ENCODE data around the gene XRCC2. TPM values are rescaled to one million over a fixed set of nuclear protein-coding genes. Genes with fewer than 3 reads are reported as not detected.
"Not testable (repeated sequence)": the region's sequence is repeated elsewhere in the genome, so short reads cannot be mapped to it uniquely, and the experiment has no call there.

Gene XRCC2
- total RNA-seq = 0.85 and 2.1 TPM in 2 replicates

- DNase-seq (ENCODE audit: low read depth) = peak; percentile 67
Measured at GRCh38 chr7:152675759-152676636, at the start of gene XRCC2. Gene XRCC2 (minus strand): TSS chr7:152676141. CDS start chr7:152676079, 62 bp downstream.

DNA sequence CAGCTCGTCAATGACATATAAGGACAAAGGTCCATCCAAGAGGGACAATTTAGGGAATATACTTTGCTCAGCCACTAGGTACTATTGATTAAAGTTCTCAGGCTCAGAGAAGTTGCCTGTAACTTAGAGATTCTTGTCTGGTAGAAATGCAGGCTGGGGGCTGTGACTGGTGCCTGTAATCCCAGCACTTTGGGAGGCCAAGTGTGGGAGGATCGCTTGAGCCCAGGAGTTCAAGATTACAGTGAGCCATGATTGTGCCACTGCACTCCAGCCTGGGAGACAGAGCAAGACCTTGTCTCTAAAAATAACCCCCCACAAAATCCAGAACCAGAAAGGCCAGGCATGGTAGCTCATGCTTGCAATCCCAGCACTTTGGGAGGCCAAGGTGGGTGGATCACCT is 47.4 kb upstream of the XRCC2 start:
- no peak for DNase-seq (ENCODE audit: low read depth)

GRCh38 chr7:152712412-152713042 is 36.6 kb upstream of the XRCC2 start:
- not testable (repeated sequence) for DNase-seq (ENCODE audit: low read depth)

DNA sequence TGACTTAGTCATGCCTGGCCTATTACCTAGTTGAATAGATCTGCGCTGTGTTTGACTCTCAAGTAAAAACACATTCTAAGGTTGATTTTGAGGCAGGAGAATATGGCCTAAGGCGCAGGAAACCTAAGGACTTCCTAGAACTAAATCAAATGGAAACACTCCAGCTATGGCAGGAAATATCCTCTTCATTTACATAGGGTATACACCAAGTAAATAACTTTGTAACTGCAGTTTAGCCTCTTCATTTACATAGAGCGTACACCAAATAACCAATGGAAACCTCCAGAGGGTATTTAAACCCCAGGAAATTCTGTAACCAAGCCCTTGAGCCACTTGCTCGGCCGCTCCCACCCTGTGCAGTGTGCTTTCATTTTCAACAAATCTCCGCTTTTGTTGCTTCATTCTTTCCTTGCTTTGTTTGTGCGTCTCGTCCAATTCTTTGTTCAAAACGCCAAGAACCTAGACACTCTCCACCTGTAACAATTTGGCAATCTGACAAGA is 35.6 kb upstream of the XRCC2 start:
- no peak for DNase-seq (ENCODE audit: low read depth)

DNA sequence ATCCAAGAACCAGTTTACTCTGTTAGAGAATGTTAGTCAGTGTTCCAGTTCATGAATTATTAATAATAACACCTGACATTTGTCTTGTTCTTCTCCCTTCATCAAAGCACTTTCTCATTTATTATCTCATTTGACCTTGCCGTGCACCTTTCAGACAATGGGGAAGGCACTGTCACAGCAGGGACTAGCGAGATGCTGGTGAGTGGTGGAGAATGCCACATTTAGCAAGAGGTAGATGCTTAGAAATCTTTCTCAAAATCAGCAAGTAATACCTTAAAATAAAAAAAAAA is 34.2 kb upstream of the XRCC2 start:
- DNase-seq (ENCODE audit: low read depth) = no peak

DNA sequence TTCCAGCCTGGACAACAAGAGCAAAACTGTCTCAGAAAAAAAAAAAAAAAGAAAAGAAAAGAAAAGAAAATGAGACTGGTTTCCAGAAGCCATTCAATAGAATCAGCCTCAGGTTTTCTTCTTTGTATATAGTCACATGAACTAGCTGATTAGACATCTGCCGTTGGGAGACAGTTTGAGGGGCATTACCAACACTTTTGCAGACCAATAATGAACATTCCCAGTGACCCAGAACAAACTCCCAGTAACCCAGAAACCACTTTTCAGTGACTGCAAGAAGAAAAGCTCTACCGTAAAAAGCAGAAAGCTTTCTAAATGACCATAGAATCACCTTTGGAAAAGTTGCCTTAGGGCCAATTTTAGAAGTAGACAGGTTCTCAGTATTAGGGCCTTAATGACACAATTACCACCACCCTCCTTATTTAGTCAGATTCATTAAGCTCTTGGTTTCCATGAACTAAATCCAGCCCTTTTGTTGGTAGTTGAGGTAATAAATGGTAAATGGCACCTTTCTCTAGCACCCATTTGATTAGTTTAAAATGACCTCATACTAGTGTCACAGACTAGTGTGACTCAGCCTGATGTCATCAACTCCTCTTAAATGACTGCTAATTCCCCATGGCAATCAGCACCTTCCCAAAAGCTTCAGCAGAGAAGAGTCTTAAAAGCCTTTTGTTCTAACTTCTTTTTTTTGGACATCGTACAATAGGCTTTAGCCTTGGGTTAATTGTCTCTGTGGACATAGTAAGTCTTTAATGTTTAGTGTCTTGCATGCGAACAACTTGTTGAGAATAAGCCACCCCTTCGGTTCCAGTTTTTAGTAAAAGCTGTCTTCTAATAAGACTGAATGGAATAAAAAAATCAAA is 33.6 kb upstream of the XRCC2 start:
- peak; percentile 58 for DNase-seq (ENCODE audit: low read depth)

DNA sequence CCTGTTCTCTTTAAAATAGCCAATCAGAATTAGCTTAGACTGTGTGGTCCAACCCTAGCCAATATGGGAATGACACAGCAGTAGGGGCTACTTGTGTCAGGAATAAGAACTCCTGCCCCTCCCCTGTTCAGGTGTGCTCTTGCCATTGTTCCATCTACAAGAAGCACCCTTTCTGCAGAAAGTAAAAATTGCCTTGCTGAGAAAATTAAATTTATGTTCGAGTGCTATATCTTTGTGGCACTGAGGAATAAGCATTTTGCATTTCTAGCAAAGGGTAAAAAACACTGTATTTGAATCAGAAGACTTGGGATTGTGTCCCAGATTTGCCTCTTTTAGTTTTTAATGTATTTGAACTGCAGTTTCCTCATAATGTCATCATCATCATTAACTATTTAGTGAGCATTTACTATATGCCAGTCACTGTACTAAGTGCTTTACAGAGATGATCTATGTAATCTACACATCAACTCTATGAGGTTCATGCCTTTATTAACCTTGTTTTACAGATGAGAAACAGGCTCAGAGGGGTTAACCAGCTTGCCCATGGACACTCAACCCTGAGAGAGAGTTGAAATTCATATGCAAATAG is 28.9 kb upstream of the XRCC2 start:
- no peak for DNase-seq (ENCODE audit: low read depth)

DNA sequence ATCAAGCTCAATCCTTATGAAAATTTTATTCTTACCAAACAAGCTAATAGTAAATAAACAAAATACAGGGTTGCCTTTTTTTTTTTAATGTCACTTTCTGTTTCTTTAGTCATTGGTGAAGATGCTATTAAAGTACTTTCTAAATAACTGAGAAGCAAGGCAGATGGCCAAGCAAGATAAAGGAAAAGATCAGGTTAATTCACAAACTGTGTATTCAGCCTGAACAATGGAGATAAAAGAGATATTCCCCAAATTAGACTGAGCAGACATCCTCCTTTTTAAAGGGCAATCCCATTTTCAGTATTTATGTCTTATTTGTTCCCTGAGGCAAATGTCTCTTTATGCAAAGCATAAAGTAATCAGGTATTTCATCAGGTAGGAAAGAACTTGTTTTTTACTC is 23.1 kb upstream of the XRCC2 start:
- DNase-seq (ENCODE audit: low read depth) = no peak

- not testable (repeated sequence) for DNase-seq (ENCODE audit: low read depth)
Measured at GRCh38 chr7:152697268-152697974, 21.5 kb upstream of the XRCC2 start.

- not testable (repeated sequence) for DNase-seq (ENCODE audit: low read depth)
Measured at GRCh38 chr7:152692196-152692595, 16.3 kb upstream of the XRCC2 start.

GRCh38 chr7:152683297-152683696 is 7.4 kb upstream of the XRCC2 start:
- no peak for DNase-seq (ENCODE audit: low read depth)

- DNase-seq (ENCODE audit: low read depth) = no peak
Measured at GRCh38 chr7:152677808-152678670, 2.1 kb upstream of the XRCC2 start.

DNA sequence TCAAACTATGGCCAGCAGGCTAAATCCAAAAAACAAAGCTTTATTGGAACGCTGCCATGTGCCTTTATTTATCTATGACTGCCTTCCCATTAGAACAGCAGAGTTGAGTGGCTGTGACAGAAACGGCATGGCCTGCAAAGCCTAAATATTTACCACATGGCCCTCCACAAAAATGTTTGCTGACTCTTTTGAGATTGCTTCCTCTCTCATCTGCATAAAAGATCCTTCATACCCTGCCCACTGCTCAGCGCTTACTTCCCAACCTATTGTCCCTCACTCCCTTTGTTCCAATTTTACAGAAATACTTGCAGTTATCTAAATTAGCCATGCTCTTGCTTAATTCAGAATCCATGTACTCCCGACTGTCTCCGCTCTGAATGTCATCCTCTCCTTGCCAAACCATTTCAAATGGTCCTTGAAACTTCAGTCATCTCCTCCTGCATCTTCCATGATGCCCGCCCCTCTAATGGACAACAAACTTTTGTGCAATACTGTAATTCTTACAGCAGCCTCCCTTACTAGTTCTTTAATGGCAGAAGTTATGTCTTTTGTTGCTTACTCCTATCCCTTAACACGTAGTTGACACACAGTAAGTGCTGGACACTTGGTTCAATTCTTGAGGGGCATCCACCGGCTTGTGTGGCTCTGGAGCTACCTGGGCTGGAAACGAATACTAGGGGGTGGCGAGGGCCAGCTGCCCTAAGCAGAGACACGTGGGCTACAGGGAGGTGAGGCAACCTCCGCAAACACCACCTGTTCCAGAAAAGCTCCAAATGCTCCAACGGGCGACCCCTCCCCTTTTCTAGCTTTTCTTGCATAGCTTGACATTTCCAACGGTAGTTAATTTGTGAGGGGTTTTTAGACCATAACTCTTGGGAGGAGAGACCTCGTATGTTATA is 832 bp downstream of the XRCC2 start:
- no peak for DNase-seq (ENCODE audit: low read depth)

GRCh38 chr7:152673897-152674296 is 2.0 kb downstream of the XRCC2 start:
- no peak for DNase-seq (ENCODE audit: low read depth)

- DNase-seq (ENCODE audit: low read depth) = no peak
Measured at GRCh38 chr7:152672626-152673025, 3.3 kb downstream of the XRCC2 start.

GRCh38 chr7:152669758-152670157 is 6.2 kb downstream of the XRCC2 start:
- DNase-seq (ENCODE audit: low read depth) = no peak

DNA sequence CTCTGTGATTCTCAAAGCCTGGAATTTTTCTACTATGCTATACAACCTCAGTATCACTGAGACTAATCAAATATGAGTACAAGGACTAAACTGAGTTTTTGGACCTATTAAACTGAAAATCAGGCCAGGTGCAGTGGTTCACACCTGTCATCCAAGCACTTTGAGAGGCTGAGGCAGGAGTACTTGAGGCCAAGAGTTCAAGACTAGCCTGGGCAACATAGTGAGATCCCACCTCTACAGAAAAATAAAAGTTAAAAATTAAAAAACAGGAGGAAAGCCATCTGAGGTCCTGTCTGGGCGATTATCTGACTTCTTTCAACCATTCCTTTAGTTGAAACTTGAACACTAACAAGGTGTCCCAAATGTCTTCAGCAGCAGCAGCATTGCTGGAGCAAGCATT is 7.0 kb downstream of the XRCC2 start:
- DNase-seq (ENCODE audit: low read depth) = no peak

DNA sequence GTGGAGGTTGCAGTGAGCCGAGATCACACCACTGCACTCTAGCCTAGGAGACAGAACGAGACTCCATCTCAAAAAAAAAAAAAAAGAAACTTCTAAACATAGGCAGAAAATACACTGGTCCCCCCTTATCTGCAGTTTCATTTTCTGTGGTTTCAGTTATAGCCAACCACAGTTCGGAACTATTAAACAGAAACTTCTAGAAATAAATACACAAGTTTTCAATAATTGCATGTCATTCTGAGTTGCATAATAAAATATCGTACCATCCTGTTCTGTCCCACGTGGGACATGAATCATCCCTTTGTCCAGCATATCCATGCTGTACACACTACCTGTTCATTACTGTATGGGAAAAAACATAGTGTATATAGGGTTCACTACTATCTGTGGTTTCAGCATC is 8.0 kb downstream of the XRCC2 start:
- DNase-seq (ENCODE audit: low read depth) = no peak

GRCh38 chr7:152666078-152666477 is 9.9 kb downstream of the XRCC2 start:
- no peak for DNase-seq (ENCODE audit: low read depth)
